Mesenchymal stem cell (in vitro differentiated cells and primary cell): ENCODE data around the gene TIAM2.

Experiments used
- DNase-seq: peaks from one replicate; pipeline ENCODE4 v3.0.0-alpha.2; 2013
- H2AFZ ChIP-seq: one replicate; pipeline ENCODE4 v1.6.1; 2013; ENCODE audit warnings: low read depth, mild to moderate bottlenecking, control low read depth, inconsistent platforms, low read length, moderate library complexity
- H2AK5ac ChIP-seq: 2 replicates; pipeline ENCODE4 v1.6.1; 2013; ENCODE audit warnings: low read length, moderate library complexity, mild to moderate bottlenecking, inconsistent platforms; ENCODE audit not compliant: severe bottlenecking
- H2BK120ac ChIP-seq: one replicate; pipeline ENCODE4 v1.6.1; 2013; ENCODE audit warnings: low read depth, mild to moderate bottlenecking, inconsistent platforms, low read length, moderate library complexity
- H2BK12ac ChIP-seq, 2 experiments: one replicate each; pipeline ENCODE4 v1.6.1; 2013; ENCODE audit warnings: inconsistent platforms in 2 of 2, low read length in 2 of 2, mild to moderate bottlenecking in 2 of 2, moderate library complexity in 2 of 2, control low read depth in 1 of 2
- H2BK15ac ChIP-seq: one replicate; pipeline ENCODE4 v1.6.1; 2013; ENCODE audit warnings: mild to moderate bottlenecking, low read depth, inconsistent platforms; ENCODE audit not compliant: poor library complexity, severe bottlenecking
- H2BK5ac ChIP-seq: 2 replicates; pipeline ENCODE4 v1.6.1; 2013; ENCODE audit warnings: low read depth, mild to moderate bottlenecking, low read length, control low read depth, inconsistent platforms; ENCODE audit not compliant: poor library complexity, severe bottlenecking
- H3K14ac ChIP-seq, 2 experiments: one replicate each; pipeline ENCODE4 v1.6.1; 2013; ENCODE audit warnings: inconsistent platforms in 2 of 2, low read length in 2 of 2, control low read depth in 1 of 2, mild to moderate bottlenecking in 1 of 2, moderate library complexity in 1 of 2
- H3K18ac ChIP-seq, 2 experiments: one replicate each; pipeline ENCODE4 v1.6.1; 2013; ENCODE audit warnings: inconsistent platforms in 2 of 2, low read length in 2 of 2, control low read depth in 1 of 2, low read depth in 1 of 2, mild to moderate bottlenecking in 1 of 2
- H3K23ac ChIP-seq, 2 experiments: one replicate each; pipeline ENCODE4 v1.6.1; 2013; ENCODE audit warnings: inconsistent platforms in 2 of 2, low read length in 2 of 2, mild to moderate bottlenecking in 2 of 2, moderate library complexity in 2 of 2, control low read depth in 1 of 2
- H3K27ac ChIP-seq: 2 replicates; pipeline ENCODE4 v1.5.1; 2013; ENCODE audit warnings: mild to moderate bottlenecking, moderate library complexity, low read length, control low read depth, inconsistent platforms; ENCODE audit not compliant: poor library complexity, severe bottlenecking
- H3K27me3 ChIP-seq, 2 experiments: 2 replicates each; pipeline versions ENCODE4 v1.6.1 to v1.7.0; 2013; ENCODE audit warnings: low read length in 2 of 2, mild to moderate bottlenecking in 2 of 2, moderate library complexity in 2 of 2, control low read depth in 1 of 2, inconsistent platforms in 1 of 2; ENCODE audit not compliant: control insufficient read depth in 1 of 2, insufficient read depth in 1 of 2
- H3K36me3 ChIP-seq, 2 experiments: 2 replicates each; pipeline versions ENCODE4 v1.6.1 to v1.7.0; 2013; ENCODE audit warnings: low read length in 2 of 2, control low read depth in 1 of 2, inconsistent platforms in 1 of 2, low read depth in 1 of 2, mild to moderate bottlenecking in 1 of 2; ENCODE audit not compliant: insufficient read depth in 2 of 2, control insufficient read depth in 1 of 2
- H3K4ac ChIP-seq, 2 experiments: one replicate each; pipeline ENCODE4 v1.6.1; 2013; ENCODE audit warnings: inconsistent platforms in 2 of 2, low read length in 2 of 2, mild to moderate bottlenecking in 2 of 2, moderate library complexity in 2 of 2, control low read depth in 1 of 2, low read depth in 1 of 2
- H3K4me1 ChIP-seq: 2 replicates; pipeline ENCODE4 v1.6.1; 2013; ENCODE audit warnings: low read depth, low read length, control low read depth; ENCODE audit not compliant: control insufficient read depth, insufficient read depth
- H3K4me2 ChIP-seq: 2 replicates; pipeline ENCODE4 v1.6.1; 2013; ENCODE audit warnings: low read length, mild to moderate bottlenecking, inconsistent platforms; ENCODE audit not compliant: poor library complexity, severe bottlenecking
- H3K4me3 ChIP-seq, 2 experiments: 2 replicates each; pipeline versions ENCODE4 v1.5.1 to v1.7.0; 2013; ENCODE audit warnings: low read length in 2 of 2, mild to moderate bottlenecking in 2 of 2, control low read depth in 1 of 2, low read depth in 1 of 2; ENCODE audit not compliant: insufficient read depth in 1 of 2
- H3K79me1 ChIP-seq: replicated peaks from 2 replicates; pipeline ENCODE4 v1.6.1; 2013; ENCODE audit warnings: mild to moderate bottlenecking, control low read depth, low read length, inconsistent platforms; ENCODE audit not compliant: poor library complexity, severe bottlenecking
- H3K9ac ChIP-seq: 2 replicates; pipeline ENCODE4 v1.7.0; 2013; ENCODE audit warnings: mild to moderate bottlenecking, low read length, moderate library complexity
- H3K9me3 ChIP-seq: 2 replicates; pipeline ENCODE4 v1.7.0; 2013; ENCODE audit warnings: mild to moderate bottlenecking, low read length; ENCODE audit not compliant: control insufficient read depth
- H4K8ac ChIP-seq: one replicate; pipeline ENCODE4 v1.6.1; 2013; ENCODE audit warnings: inconsistent platforms, mild to moderate bottlenecking, low read length, moderate library complexity
- H4K91ac ChIP-seq: one replicate; pipeline ENCODE4 v1.6.1; 2013; ENCODE audit warnings: mild to moderate bottlenecking, low read length, inconsistent platforms
- WGBS: methylation state at CpG from one replicate; pipeline ENCODE4 v1.1.7; 2013; ENCODE audit warnings: mixed read lengths; 5-methylcytosine and 5-hydroxymethylcytosine counted together

Gene TIAM2

DNA sequence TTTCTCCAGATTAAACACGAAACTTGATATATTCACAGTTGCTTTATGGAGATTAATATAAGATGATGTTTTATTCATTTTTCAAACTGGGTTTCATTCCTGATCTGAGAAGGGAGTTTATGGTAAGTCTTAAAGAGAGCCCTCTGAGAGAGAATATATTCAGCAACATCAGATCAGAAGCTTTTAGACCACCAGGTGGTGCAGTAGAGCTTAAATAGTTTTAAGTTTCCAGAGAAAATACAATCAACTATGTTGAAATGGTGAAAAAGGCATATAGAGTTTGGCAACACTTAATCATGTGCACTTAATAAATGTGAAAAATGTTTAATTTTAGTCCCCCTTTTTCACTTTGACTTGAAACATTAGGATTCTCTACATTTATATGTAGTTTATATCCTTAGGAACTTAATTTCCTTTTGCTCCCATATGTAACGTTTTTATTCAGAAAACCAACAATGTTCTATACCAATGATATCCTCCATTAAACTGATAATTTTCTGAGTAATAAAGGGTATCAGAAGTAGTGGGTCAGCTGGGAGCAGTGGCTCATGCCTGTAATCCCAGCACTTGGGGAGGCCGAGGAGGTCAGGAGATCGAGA, 182.3 kb downstream of the TIAM2 start:
- Histone ChIP-seq H3K4me3 (no peak overlapping the region), H3K27me3 (no peaks in the 10 kb centered on the region), H2AK5ac (no peak overlapping the region), H3K4ac (no peak overlapping the region), H3K18ac (no peak overlapping the region), H4K8ac (no peak overlapping the region), H2BK5ac (no peak overlapping the region), H2BK15ac (no peak overlapping the region), H3K9ac (no peak overlapping the region), H3K23ac (no peak overlapping the region), H3K4me1 (peaks cover 5% of the 10 kb centered on the region), H3K9me3 (no peaks in the 10 kb centered on the region), H3K27ac (no peak overlapping the region), H3K36me3 (no peaks in the 10 kb centered on the region), H2BK120ac (no peak overlapping the region), H2BK12ac (no peak overlapping the region), H3K14ac (no peak overlapping the region), H2AFZ (no peak overlapping the region), H4K91ac (no peak overlapping the region), H3K79me1 (no peaks in the 10 kb centered on the region), H3K4me2 (no peak overlapping the region)
- peak; percentile 78 for DNase-seq
- 100% methylated on average over 2 of the region's 4 CpGs for WGBS

DNA sequence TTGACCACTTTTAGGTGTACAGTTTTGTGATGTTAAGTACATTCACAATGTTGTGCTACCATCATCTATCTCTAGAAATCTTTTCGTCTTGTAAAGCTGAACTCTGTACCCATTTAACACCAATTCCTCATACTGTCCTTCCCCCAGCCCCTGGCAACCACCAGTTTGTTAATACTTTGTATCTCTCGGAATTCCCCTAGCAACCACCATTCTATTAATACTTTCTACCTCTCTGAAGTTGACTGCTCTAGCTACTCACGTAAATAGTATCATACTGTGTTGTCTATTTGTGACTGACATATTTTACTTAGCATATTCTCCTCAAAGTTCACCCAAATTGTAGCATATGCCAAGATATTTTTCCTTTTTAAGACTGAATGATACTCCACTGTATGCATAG, 186.4 kb downstream of the TIAM2 start:
- Histone ChIP-seq H3K23ac (no peak overlapping the region), H2AFZ (no peak overlapping the region), H3K27ac (no peak overlapping the region), H2BK12ac (no peak overlapping the region), H3K9me3 (no peaks in the 10 kb centered on the region), H3K18ac (no peak overlapping the region), H3K79me1 (no peaks in the 10 kb centered on the region), H2BK5ac (no peak overlapping the region), H2AK5ac (no peak overlapping the region), H3K9ac (no peak overlapping the region), H2BK15ac (no peak overlapping the region), H3K4me3 (no peak overlapping the region), H4K8ac (no peak overlapping the region), H4K91ac (no peak overlapping the region), H2BK120ac (no peak overlapping the region), H3K36me3 (no peaks in the 10 kb centered on the region), H3K4me2 (no peak overlapping the region), H3K27me3 (no peaks in the 10 kb centered on the region), H3K4ac (no peak overlapping the region), H3K4me1 (peaks cover 8% of the 10 kb centered on the region), H3K14ac (no peak overlapping the region)
- 100% methylated on average over 2 of the region's 3 CpGs for WGBS
- DNase-seq: no peak

DNA sequence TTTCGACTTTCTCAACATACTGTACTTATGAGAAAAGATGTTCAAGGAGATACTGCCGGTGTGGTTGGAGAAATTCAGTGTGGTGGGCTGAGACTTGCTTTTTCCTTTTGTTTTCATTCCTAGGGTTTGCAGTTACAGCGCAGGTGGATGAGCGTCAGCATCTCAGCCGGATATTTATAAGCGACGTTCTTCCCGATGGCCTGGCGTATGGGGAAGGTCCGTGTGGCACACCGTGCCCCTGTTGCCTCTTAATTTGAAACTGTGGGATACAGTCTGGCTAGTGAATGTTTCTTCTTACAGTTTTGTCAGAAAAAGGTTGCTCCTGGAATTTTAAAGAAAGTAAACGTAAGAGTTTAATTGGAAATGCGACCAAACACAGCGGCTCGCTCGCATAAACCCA, 187.0 kb downstream of the TIAM2 start:
- Histone ChIP-seq H3K9ac (no peak overlapping the region), H3K27ac (no peak overlapping the region), H3K4me3 (no peak overlapping the region), H2BK5ac (peak overlapping the region; percentile 9), H3K9me3 (no peaks in the 10 kb centered on the region), H3K4ac (no peak overlapping the region), H3K4me2 (no peak overlapping the region), H3K14ac (no peak overlapping the region), H2BK120ac (no peak overlapping the region), H3K79me1 (no peaks in the 10 kb centered on the region), H2BK12ac (peak overlapping the region in 1 of 2 experiments; percentile 15), H2AFZ (no peak overlapping the region), H4K8ac (peak overlapping the region; percentile 61), H3K23ac (no peak overlapping the region), H3K18ac (no peak overlapping the region), H3K36me3 (no peaks in the 10 kb centered on the region), H2BK15ac (no peak overlapping the region), H3K27me3 (no peaks in the 10 kb centered on the region), H3K4me1 (peaks cover 8% of the 10 kb centered on the region), H2AK5ac (no peak overlapping the region), H4K91ac (no peak overlapping the region)
- no peak for DNase-seq
- WGBS: 96% methylated on average over 15 of the region's 16 CpGs

DNA sequence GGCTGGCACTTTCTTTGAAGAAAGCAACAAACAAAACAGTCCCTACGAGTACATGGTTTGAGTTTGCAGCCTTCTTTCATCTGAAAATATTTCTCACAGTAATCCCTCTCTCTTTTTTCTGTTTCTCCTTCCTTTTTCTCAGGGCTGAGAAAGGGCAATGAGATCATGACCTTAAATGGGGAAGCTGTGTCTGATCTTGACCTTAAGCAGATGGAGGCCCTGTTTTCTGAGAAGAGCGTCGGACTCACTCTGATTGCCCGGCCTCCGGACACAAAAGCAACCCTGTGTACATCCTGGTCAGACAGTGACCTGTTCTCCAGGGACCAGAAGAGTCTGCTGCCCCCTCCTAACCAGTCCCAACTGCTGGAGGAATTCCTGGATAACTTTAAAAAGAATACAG, 188.0 kb downstream of the TIAM2 start:
- DNase-seq: no peak
- Histone ChIP-seq H2AFZ (peak overlapping the region; percentile 61), H3K18ac (peak overlapping the region in 1 of 2 experiments; percentile 22), H4K8ac (no peak overlapping the region), H3K79me1 (no peaks in the 10 kb centered on the region), H3K36me3 (no peaks in the 10 kb centered on the region), H3K4me2 (no peak overlapping the region), H3K4me3 (no peak overlapping the region), H3K9me3 (no peaks in the 10 kb centered on the region), H3K23ac (no peak overlapping the region), H2BK15ac (no peak overlapping the region), H2AK5ac (no peak overlapping the region), H2BK5ac (no peak overlapping the region), H3K9ac (no peak overlapping the region), H3K14ac (peak overlapping the region in 1 of 2 experiments; percentile 29), H2BK120ac (no peak overlapping the region), H2BK12ac (no peak overlapping the region), H3K4ac (peak overlapping the region in 1 of 2 experiments; percentile 58), H3K27me3 (no peaks in the 10 kb centered on the region), H3K27ac (no peak overlapping the region), H4K91ac (no peak overlapping the region), H3K4me1 (peaks cover 8% of the 10 kb centered on the region)
- WGBS: 52% methylated on average over 5 of the region's 5 CpGs
